GM12865 (cell line): ENCODE measurements around the gene LRRC4C.

Source experiments
- DNase-seq: peaks from one replicate; pipeline ENCODE4 v3.0.0; 2010; ENCODE audit warnings: low read depth
- H3K4me3 ChIP-seq: 2 replicates; pipeline ENCODE4 v1.5.1; 2011; ENCODE audit warnings: mild to moderate bottlenecking, low read depth, low read length, control low read depth
- CTCF ChIP-seq: IDR thresholded peaks from 2 replicates; pipeline ENCODE4 v1.5.1; 2011; ENCODE audit warnings: low read length, control low read depth, low read depth, inconsistent platforms; ENCODE audit not compliant: insufficient read depth; ENCODE audit errors: missing control alignments

The LRRC4C gene

GRCh38 chr11:40391679-40392078, 1067.8 kb downstream of the LRRC4C start:
- H3K4me3 ChIP-seq: no peak overlapping the region
- no peak for DNase-seq
- no peak for TF ChIP-seq CTCF

- no peak overlapping the region for H3K4me3 ChIP-seq
- TF ChIP-seq CTCF: no peak
- no peak for DNase-seq
These were observed 1071.2 kb downstream of the LRRC4C start for GRCh38 chr11:40388097-40388818.

GRCh38 chr11:40387240-40387980, 1072.0 kb downstream of the LRRC4C start:
- no peak overlapping the region for H3K4me3 ChIP-seq
- DNase-seq: no peak
- no peak for TF ChIP-seq CTCF

GRCh38 chr11:40384991-40385390, 1074.5 kb downstream of the LRRC4C start:
- no peak overlapping the region for H3K4me3 ChIP-seq
- no peak for TF ChIP-seq CTCF
- DNase-seq: no peak

- DNase-seq: no peak
- TF ChIP-seq CTCF: no peak
- H3K4me3 ChIP-seq: no peak overlapping the region
These were observed 1078.0 kb downstream of the LRRC4C start for GRCh38 chr11:40381481-40381880.

GRCh38 chr11:40380835-40381234, 1078.6 kb downstream of the LRRC4C start:
- no peak for TF ChIP-seq CTCF
- DNase-seq: no peak

More at GRCh38 chr11:40380835-40381234, 1078.6 kb downstream of the LRRC4C start:
- H3K4me3 ChIP-seq: no peak overlapping the region
